ENCODE data around the gene HSPA1A. TPM values are rescaled to one million over a fixed set of nuclear protein-coding genes. Genes with fewer than 3 reads are reported as not detected.

Gene HSPA1A
- total RNA-seq: 62.6 and 74.3 TPM in 2 replicates

DNA sequence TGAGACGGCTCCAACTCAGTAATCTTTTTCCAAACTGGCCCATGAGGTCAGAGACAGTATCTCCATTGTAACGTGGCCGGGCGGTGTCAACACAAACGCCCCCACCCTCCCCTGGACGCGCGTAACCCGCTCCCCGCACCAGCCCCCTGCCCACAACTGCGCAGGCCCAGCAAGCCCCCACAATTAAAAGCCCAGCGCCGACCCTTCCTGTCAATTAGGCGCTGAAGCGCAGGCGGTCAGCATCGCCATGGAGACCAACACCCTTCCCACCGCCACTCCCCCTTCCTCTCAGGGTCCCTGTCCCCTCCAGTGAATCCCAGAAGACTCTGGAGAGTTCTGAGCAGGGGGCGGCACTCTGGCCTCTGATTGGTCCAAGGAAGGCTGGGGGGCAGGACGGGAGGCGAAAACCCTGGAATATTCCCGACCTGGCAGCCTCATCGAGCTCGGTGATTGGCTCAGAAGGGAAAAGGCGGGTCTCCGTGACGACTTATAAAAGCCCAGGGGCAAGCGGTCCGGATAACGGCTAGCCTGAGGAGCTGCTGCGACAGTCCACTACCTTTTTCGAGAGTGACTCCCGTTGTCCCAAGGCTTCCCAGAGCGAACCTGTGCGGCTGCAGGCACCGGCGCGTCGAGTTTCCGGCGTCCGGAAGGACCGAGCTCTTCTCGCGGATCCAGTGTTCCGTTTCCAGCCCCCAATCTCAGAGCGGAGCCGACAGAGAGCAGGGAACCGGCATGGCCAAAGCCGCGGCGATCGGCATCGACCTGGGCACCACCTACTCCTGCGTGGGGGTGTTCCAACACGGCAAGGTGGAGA, at the start of gene HSPA1A, which contains the start of gene HSPA1L:
Gene HSPA1A (plus strand): TSS at position 519 of the 814 bp plus-strand sequence. CDS start 214 bp downstream, at position 733.
Gene HSPA1L (minus strand): TSS at position 259 of the 814 bp plus-strand sequence. CDS start 3,311 bp downstream, outside the sequence.

DNA sequence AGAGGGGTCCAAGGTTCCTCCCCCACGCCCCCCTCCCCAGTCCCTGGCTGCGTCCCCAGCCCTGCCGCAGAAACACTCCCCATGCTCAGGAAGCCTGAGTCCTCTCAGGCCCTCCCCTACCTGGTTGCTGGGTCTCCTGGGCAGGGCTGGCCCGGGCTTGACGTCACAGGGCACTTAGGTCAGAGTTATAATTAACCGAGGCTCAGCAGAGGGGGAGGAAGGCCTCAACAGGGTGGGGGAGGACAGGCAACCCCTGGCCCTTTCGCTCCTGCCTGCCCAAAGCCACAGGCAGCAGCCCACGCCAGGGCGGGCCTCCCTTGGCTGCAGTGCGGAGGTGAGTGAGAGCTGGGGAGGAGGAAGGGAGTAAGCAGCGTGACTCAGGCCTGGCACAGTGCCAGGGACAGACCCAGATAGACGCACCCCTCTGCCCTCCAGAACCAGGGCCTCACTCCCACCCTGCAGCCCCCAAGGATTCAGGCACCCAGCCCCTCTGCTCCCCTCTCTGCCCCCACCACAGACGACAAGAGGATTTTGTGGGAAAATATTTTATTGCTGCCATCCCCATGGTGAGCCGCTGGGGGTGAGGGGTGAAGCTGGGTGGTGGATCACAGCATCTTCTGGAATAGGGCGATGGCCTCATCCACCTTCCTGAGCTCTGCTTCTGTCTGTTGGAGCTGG, 38.2 kb upstream of the HSPA1A start, which contains the start of gene VWA7:
Gene VWA7 (minus strand): TSS at position 340 of the 678 bp plus-strand sequence. CDS start 549 bp downstream, outside the sequence.

DNA sequence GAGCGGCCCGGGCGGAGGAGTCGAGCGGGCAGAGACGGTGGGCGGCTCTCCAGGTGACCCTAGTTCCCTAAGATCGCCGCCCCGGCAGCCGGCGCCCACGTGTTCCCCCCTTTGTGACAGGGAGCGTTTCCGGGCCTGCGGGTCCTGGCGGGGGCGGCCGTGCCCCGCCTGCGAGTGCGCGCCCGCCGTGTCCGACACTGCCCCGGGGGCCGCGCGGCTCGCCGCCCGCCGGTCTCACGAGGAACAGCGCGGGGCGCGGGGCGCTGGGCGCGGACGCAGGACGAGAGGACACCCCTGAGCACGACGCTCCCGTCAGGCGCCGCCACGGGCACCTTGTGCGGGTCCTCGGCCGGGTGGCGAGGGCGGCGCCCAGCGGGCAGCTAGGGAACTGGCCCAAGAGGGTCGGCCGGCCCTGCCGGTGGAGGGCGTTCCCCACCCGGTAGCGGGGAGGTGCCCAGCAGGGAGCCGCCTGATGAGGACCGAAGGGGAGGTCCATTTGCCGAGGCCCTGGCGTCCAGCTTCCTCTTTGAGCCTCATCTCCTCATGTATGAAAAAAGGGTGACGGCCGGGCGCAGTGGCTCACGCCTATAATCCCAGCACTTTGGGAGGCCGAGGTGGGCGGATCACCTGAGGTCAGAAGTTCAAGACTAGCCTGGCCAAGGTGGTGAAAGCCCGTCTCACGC, 19.6 kb upstream of the HSPA1A start, which contains the start of gene VARS1:
Gene VARS1 (minus strand): TSS at position 137 of the 683 bp plus-strand sequence. CDS start 535 bp downstream, outside the sequence.

DNA sequence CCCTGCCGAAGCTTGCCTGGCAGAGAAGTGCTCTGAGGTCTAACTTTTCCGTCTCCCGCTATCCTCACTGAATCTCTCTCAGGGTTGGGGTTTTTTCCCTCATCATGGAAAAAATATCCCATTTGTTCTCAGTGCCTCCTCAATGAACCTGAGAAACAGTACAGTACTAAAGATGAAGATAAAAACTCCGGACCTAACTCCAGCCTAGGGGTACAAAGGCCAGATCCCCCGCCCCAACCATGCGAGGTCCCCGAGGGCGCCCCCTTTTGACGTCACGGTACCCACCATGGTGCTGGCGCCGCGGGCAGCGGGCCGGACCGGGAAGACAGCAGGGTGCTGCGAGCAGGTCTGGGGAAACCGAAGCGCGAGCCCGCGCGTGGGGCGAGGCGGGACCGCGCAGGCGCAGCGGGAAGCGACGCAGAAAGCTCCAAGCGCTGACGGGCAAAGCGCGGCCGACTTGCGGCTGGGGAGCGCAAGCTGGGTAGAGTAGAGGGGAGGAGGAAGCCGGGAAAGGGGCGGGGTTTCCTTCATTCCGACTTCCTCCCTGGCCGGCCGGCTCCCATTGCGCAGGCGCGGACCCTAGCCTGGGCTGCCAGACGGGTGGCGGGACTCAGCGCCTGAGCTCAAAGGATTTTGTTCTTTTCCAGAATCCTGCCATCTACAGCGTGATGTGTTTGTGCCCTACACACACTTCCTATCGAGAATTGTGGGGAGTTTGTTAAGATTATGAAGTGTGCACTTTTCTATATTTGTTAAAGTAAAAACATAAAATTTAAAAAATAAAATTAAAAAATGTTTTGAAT, 8.7 kb upstream of the HSPA1A start, which contains the start of gene LSM2:
Gene LSM2 (minus strand): TSS at position 497 of the 803 bp plus-strand sequence. CDS start 209 bp downstream, at position 288.

DNA sequence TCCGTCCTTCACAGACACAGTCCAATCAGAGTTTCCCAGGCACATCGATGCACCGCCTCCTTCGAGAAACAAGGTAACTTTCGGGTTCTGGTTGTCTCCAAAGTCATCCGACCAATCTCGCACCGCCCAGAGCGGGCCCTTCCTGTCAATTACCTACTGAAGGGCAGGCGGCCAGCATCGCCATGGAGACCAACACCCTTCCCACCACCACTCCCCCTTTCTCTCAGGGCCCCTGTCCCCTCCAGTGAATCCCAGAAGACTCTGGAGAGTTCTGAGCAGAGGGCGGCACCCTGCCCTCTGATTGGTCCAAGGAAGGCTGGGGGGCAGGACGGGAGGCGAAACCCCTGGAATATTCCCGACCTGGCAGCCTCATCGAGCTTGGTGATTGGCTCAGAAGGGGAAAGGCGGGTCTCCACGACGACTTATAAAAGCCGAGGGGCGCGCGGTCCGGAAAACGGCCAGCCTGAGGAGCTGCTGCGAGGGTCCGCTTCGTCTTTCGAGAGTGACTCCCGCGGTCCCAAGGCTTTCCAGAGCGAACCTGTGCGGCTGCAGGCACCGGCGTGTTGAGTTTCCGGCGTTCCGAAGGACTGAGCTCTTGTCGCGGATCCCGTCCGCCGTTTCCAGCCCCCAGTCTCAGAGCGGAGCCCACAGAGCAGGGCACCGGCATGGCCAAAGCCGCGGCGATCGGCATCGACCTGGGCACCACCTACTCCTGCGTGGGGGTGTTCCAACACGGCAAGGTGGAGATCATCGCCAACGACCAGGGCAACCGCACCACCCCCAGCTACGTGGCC, 12.1 kb downstream of the HSPA1A start, which contains the start of gene HSPA1B:
Gene HSPA1B (plus strand): TSS at position 453 of the 794 bp plus-strand sequence. CDS start 213 bp downstream, at position 666.

DNA sequence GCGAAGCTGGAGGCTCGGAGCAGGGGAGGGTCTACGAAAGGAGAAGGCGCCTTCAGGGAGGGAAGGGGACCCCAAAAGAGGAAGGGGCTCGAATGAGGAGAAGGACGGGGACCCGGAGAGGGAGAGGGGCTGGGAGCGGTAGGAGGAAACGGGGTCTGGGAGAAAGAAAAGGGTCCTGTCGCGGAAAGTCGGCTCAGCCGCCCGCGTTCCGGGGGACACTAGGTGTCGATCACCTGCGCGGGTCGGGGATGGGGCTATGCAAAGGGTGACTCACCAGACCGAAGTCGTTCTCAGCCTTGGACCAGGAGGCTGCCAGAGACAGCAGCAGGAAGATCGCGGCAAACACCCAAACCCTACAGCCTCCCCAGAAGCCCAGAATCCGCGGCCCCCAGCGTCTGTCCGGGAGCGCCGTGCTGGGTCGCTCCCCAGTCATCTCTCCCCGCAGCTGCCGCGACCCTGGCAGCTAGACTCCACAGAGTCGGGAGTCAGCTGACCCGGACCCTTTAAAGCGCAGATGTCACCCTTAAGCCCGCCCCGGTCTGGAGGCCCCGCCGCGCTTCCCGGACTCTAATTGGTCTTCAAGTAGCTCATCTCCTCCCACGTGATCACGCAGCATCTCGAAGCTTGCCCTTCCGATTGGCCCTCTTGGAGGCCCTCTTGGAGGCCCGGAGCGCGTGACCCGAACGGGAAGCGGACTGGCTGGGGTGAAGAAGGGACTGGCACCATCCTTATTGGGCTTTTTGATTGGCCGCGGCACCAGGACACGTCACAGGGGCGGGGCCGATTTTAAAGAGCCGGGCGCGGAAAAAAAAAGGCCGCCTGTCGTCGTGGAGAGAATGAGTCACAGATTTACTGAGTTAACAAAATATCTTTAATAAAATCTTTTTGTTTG, 47.2 kb downstream of the HSPA1A start, which contains the start of gene NEU1:
Gene NEU1 (minus strand): TSS at position 478 of the 892 bp plus-strand sequence. CDS start 45 bp downstream, at position 433.

Other genes with a start within 250 kb of the HSPA1A start
- gene LTA, start 243.3 kb upstream of the HSPA1A start, total RNA-seq: not detected in 2 replicates
- not detected in 2 replicates for gene TNF, start 240.0 kb upstream of the HSPA1A start, total RNA-seq
- gene LTB, start 233.1 kb upstream of the HSPA1A start, total RNA-seq: 0.17 TPM in 1 of 2 replicates, not detected in the other
- gene LST1, start 229.3 kb upstream of the HSPA1A start, total RNA-seq: not detected in 2 replicates
- not detected in 2 replicates for gene NCR3, start 222.5 kb upstream of the HSPA1A start, total RNA-seq
- gene AIF1, start 200.3 kb upstream of the HSPA1A start, total RNA-seq: 1.4 TPM in 1 of 2 replicates, not detected in the other
- gene PRRC2A, start 194.8 kb upstream of the HSPA1A start, total RNA-seq: 71.2 and 71.5 TPM in 2 replicates
- gene BAG6, start 162.9 kb upstream of the HSPA1A start, total RNA-seq: 164 and 183 TPM in 2 replicates
- gene APOM, start 159.6 kb upstream of the HSPA1A start, total RNA-seq: 0.51 and 3.2 TPM in 2 replicates
- 14.3 and 14.8 TPM in 2 replicates for gene C6orf47, start 154.8 kb upstream of the HSPA1A start, total RNA-seq
- gene GPANK1, start 150.5 kb upstream of the HSPA1A start, total RNA-seq: 13.4 and 15.3 TPM in 2 replicates
- gene CSNK2B, start 149.5 kb upstream of the HSPA1A start, total RNA-seq: 205 and 210 TPM in 2 replicates
- 1.0 and 1.2 TPM in 2 replicates for gene LY6G5B, start 145.6 kb upstream of the HSPA1A start, total RNA-seq
- gene LY6G5C, start 134.5 kb upstream of the HSPA1A start, total RNA-seq: 0.43 TPM in 1 of 2 replicates, not detected in the other
- 25.7 and 29.2 TPM in 2 replicates for gene ABHD16A, start 112.2 kb upstream of the HSPA1A start, total RNA-seq
- gene LY6G6F, start 108.7 kb upstream of the HSPA1A start, total RNA-seq: not detected in 2 replicates
- gene LY6G6D, start 100.2 kb upstream of the HSPA1A start, total RNA-seq: not detected in 2 replicates
- not detected in 2 replicates for gene LY6G6C, start 93.8 kb upstream of the HSPA1A start, total RNA-seq
- not detected in 2 replicates for gene MPIG6B, start 92.2 kb upstream of the HSPA1A start, total RNA-seq
- 70.2 and 88.5 TPM in 2 replicates for gene DDAH2, start 86.2 kb upstream of the HSPA1A start, total RNA-seq
- 266 and 364 TPM in 2 replicates for gene CLIC1, start 79.0 kb upstream of the HSPA1A start, total RNA-seq
- gene MSH5, start 75.5 kb upstream of the HSPA1A start, total RNA-seq: 4.2 and 4.7 TPM in 2 replicates
- 1.2 and 2.8 TPM in 2 replicates for gene SAPCD1, start 52.9 kb upstream of the HSPA1A start, total RNA-seq
- gene VWA7, start 38.2 kb upstream of the HSPA1A start, total RNA-seq: not detected in 2 replicates
- 44.9 and 47.3 TPM in 2 replicates for gene VARS1, start 19.8 kb upstream of the HSPA1A start, total RNA-seq
- gene LSM2, start 8.6 kb upstream of the HSPA1A start, total RNA-seq: 40.0 and 71.4 TPM in 2 replicates
- gene HSPA1L, start 260 bp upstream of the HSPA1A start, total RNA-seq: 0.12 and 0.34 TPM in 2 replicates
- 94.5 and 110 TPM in 2 replicates for gene HSPA1B, start 12.2 kb downstream of the HSPA1A start, total RNA-seq
- 55.6 and 65.6 TPM in 2 replicates for gene NEU1, start 47.3 kb downstream of the HSPA1A start, total RNA-seq
- 0.51 TPM in 1 of 2 replicates, not detected in the other for gene SLC44A4, start 63.5 kb downstream of the HSPA1A start, total RNA-seq
- 32.1 and 55.8 TPM in 2 replicates for gene EHMT2, start 82.2 kb downstream of the HSPA1A start, total RNA-seq
- 2.6 and 4.9 TPM in 2 replicates for gene ZBTB12, start 86.5 kb downstream of the HSPA1A start, total RNA-seq
- gene C2, start 112.2 kb downstream of the HSPA1A start, total RNA-seq: 1.2 and 9.6 TPM in 2 replicates
- gene CFB, start 130.6 kb downstream of the HSPA1A start, total RNA-seq: 11.4 and 11.6 TPM in 2 replicates
- gene NELFE, start 143.4 kb downstream of the HSPA1A start, total RNA-seq: 73.6 and 83.6 TPM in 2 replicates
- gene SKIC2, start 143.6 kb downstream of the HSPA1A start, total RNA-seq: 34.1 and 37.6 TPM in 2 replicates
- 13.5 and 15.4 TPM in 2 replicates for gene DXO, start 156.6 kb downstream of the HSPA1A start, total RNA-seq
- gene C4A, start 166.5 kb downstream of the HSPA1A start, total RNA-seq: 6.9 and 30.7 TPM in 2 replicates
- 14.6 and 48.8 TPM in 2 replicates for gene C4B, start 199.3 kb downstream of the HSPA1A start, total RNA-seq
- gene CYP21A2, start 222.9 kb downstream of the HSPA1A start, total RNA-seq: 0.23 and 1.3 TPM in 2 replicates